ENCODE results near the gene CYP4Z1.
"Not testable (repeated sequence)": the region's sequence is repeated elsewhere in the genome, so short reads cannot be mapped to it uniquely, and the experiment has no call there.

The CYP4Z1 gene

GRCh38 chr1:47137925-47138615 is 71.0 kb downstream of the CYP4Z1 start:
- Histone ChIP-seq H3K27me3 (ENCODE audit: low read depth, low read length) (no peaks in the 10 kb centered on the region), H3K9me3 (ENCODE audit: insufficient read depth, low read length) (no peaks in the 10 kb centered on the region)

GRCh38 chr1:47140358-47140757 is 73.3 kb downstream of the CYP4Z1 start:
- not testable (repeated sequence) for H3K4me3 ChIP-seq (ENCODE audit: low read length); H3K9me3 ChIP-seq (ENCODE audit: insufficient read depth, low read length); H2AFZ ChIP-seq (ENCODE audit: low read depth, low read length); H3K4me2 ChIP-seq (ENCODE audit: low read length); H3K27me3 ChIP-seq (ENCODE audit: low read depth, low read length); H3K36me3 ChIP-seq (replicated peaks; ENCODE audit: low read depth, low read length); H4K20me1 ChIP-seq (ENCODE audit: insufficient read depth, low read length); H3K9ac ChIP-seq (ENCODE audit: low read length); H3K79me2 ChIP-seq (ENCODE audit: low read length); H3K27ac ChIP-seq (ENCODE audit: low read length); H3K4me1 ChIP-seq (ENCODE audit: low read length)

More at GRCh38 chr1:47137925-47138615, 71.0 kb downstream of the CYP4Z1 start:
- no peaks in the 10 kb centered on the region for H4K20me1 ChIP-seq (ENCODE audit: insufficient read depth, low read length)
- H3K4me3 ChIP-seq (ENCODE audit: low read length) = no peak overlapping the region
- no peak overlapping the region for H3K9ac ChIP-seq (ENCODE audit: low read length)
- no peaks in the 10 kb centered on the region for H3K4me1 ChIP-seq (ENCODE audit: low read length)
- H2AFZ ChIP-seq (ENCODE audit: low read depth, low read length) = no peak overlapping the region
- H3K27ac ChIP-seq (ENCODE audit: low read length) = no peak overlapping the region
- H3K79me2 ChIP-seq (ENCODE audit: low read length) = no peaks in the 10 kb centered on the region
- H3K36me3 ChIP-seq (replicated peaks; ENCODE audit: low read depth, low read length) = no peaks in the 10 kb centered on the region
- TF ChIP-seq CTCF (IDR thresholded peaks at IDR 0.05; ENCODE audit: low read depth, low read length) = no peak
- no peak for TF ChIP-seq EZH2phosphoT487 (IDR thresholded peaks at IDR 0.05; ENCODE audit: low read depth)
- H3K4me2 ChIP-seq (ENCODE audit: low read length) = no peak overlapping the region

- not testable (repeated sequence) for H3K9me3 ChIP-seq (ENCODE audit: insufficient read depth, low read length); H2AFZ ChIP-seq (ENCODE audit: low read depth, low read length)
These were observed 76.6 kb downstream of the CYP4Z1 start for GRCh38 chr1:47143654-47144053.

GRCh38 chr1:47146495-47146894 is 79.5 kb downstream of the CYP4Z1 start:
- not testable (repeated sequence) for H3K79me2 ChIP-seq (ENCODE audit: low read length); H3K4me1 ChIP-seq (ENCODE audit: low read length); H3K4me2 ChIP-seq (ENCODE audit: low read length); H3K27me3 ChIP-seq (ENCODE audit: low read depth, low read length); H3K9me3 ChIP-seq (ENCODE audit: insufficient read depth, low read length); H4K20me1 ChIP-seq (ENCODE audit: insufficient read depth, low read length); H3K36me3 ChIP-seq (replicated peaks; ENCODE audit: low read depth, low read length); H2AFZ ChIP-seq (ENCODE audit: low read depth, low read length); H3K27ac ChIP-seq (ENCODE audit: low read length); H3K4me3 ChIP-seq (ENCODE audit: low read length); H3K9ac ChIP-seq (ENCODE audit: low read length)

More at GRCh38 chr1:47143654-47144053, 76.6 kb downstream of the CYP4Z1 start:
- not testable (repeated sequence) for H3K27me3 ChIP-seq (ENCODE audit: low read depth, low read length); H3K4me2 ChIP-seq (ENCODE audit: low read length); H3K79me2 ChIP-seq (ENCODE audit: low read length); H3K4me3 ChIP-seq (ENCODE audit: low read length); H3K27ac ChIP-seq (ENCODE audit: low read length); H4K20me1 ChIP-seq (ENCODE audit: insufficient read depth, low read length); H3K9ac ChIP-seq (ENCODE audit: low read length); H3K4me1 ChIP-seq (ENCODE audit: low read length); H3K36me3 ChIP-seq (replicated peaks; ENCODE audit: low read depth, low read length)

GRCh38 chr1:47147047-47147785 is 80.2 kb downstream of the CYP4Z1 start:
- Histone ChIP-seq H3K27me3 (ENCODE audit: low read depth, low read length) (no peaks in the 10 kb centered on the region), H4K20me1 (ENCODE audit: insufficient read depth, low read length) (no peaks in the 10 kb centered on the region), H3K4me1 (ENCODE audit: low read length) (no peaks in the 10 kb centered on the region), H2AFZ (ENCODE audit: low read depth, low read length) (no peak overlapping the region), H3K36me3 (replicated peaks; ENCODE audit: low read depth, low read length) (no peaks in the 10 kb centered on the region), H3K4me3 (ENCODE audit: low read length) (no peak overlapping the region), H3K4me2 (ENCODE audit: low read length) (no peak overlapping the region), H3K27ac (ENCODE audit: low read length) (no peak overlapping the region), H3K79me2 (ENCODE audit: low read length) (no peaks in the 10 kb centered on the region), H3K9me3 (ENCODE audit: insufficient read depth, low read length) (no peaks in the 10 kb centered on the region), H3K9ac (ENCODE audit: low read length) (no peak overlapping the region)
- TF ChIP-seq CTCF (IDR thresholded peaks at IDR 0.05; ENCODE audit: low read depth, low read length) = no peak
- TF ChIP-seq EZH2phosphoT487 (IDR thresholded peaks at IDR 0.05; ENCODE audit: low read depth) = no peak

- H3K79me2 ChIP-seq (ENCODE audit: low read length); H3K36me3 ChIP-seq (replicated peaks; ENCODE audit: low read depth, low read length); H3K4me1 ChIP-seq (ENCODE audit: low read length); H3K27me3 ChIP-seq (ENCODE audit: low read depth, low read length); H3K9me3 ChIP-seq (ENCODE audit: insufficient read depth, low read length); H3K27ac ChIP-seq (ENCODE audit: low read length); H2AFZ ChIP-seq (ENCODE audit: low read depth, low read length); H3K4me2 ChIP-seq (ENCODE audit: low read length); H4K20me1 ChIP-seq (ENCODE audit: insufficient read depth, low read length); H3K4me3 ChIP-seq (ENCODE audit: low read length); H3K9ac ChIP-seq (ENCODE audit: low read length): not testable (repeated sequence)
These were observed 82.1 kb downstream of the CYP4Z1 start for GRCh38 chr1:47149162-47149561.

- not testable (repeated sequence) for H3K4me3 ChIP-seq (ENCODE audit: low read length); H3K4me2 ChIP-seq (ENCODE audit: low read length); H3K36me3 ChIP-seq (replicated peaks; ENCODE audit: low read depth, low read length); H2AFZ ChIP-seq (ENCODE audit: low read depth, low read length); H3K27ac ChIP-seq (ENCODE audit: low read length); H3K4me1 ChIP-seq (ENCODE audit: low read length); H3K79me2 ChIP-seq (ENCODE audit: low read length); H3K9ac ChIP-seq (ENCODE audit: low read length); H3K9me3 ChIP-seq (ENCODE audit: insufficient read depth, low read length); H3K27me3 ChIP-seq (ENCODE audit: low read depth, low read length); H4K20me1 ChIP-seq (ENCODE audit: insufficient read depth, low read length)
These were observed 89.4 kb downstream of the CYP4Z1 start for GRCh38 chr1:47156457-47156856.

GRCh38 chr1:47157957-47158356 is 90.9 kb downstream of the CYP4Z1 start:
- H3K27me3 ChIP-seq (ENCODE audit: low read depth, low read length); H3K27ac ChIP-seq (ENCODE audit: low read length); H4K20me1 ChIP-seq (ENCODE audit: insufficient read depth, low read length); H3K4me3 ChIP-seq (ENCODE audit: low read length); H2AFZ ChIP-seq (ENCODE audit: low read depth, low read length); H3K9ac ChIP-seq (ENCODE audit: low read length); H3K4me2 ChIP-seq (ENCODE audit: low read length); H3K79me2 ChIP-seq (ENCODE audit: low read length); H3K9me3 ChIP-seq (ENCODE audit: insufficient read depth, low read length); H3K4me1 ChIP-seq (ENCODE audit: low read length); H3K36me3 ChIP-seq (replicated peaks; ENCODE audit: low read depth, low read length): not testable (repeated sequence)

Data from OCI-LY3 (cell line).